ENCODE measurements around the gene VEGFC. TPM values are rescaled to one million over a fixed set of nuclear protein-coding genes. Genes with fewer than 3 reads are reported as not detected.

VEGFC gene
- total RNA-seq, 1 experiment from 2014 or later, result not detected

DNA sequence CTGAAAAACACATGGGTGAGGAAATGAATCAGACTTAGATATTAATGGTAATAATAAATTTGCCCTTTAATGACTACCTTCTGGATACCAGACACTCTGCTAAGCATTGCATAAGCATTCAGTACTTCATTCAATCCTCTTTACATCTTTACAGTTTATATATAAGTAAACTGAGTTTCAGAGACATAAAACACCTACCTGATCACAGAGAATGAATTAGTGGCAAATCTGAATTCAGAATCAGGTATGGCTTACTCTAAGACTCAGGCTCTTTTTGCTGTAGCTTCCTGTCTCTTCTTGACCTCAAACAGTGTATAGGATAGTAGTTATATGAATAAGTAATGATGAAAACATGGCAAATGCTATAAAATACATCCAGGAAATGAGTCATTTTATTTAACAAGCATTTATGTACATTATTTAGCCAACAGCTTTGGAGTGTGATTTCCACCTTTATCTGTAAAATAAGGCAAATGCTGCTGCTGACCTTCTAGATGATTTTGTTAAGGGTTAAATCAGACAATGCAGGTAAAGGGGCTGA is 83.9 kb downstream of the VEGFC start (continued):
- TF ChIP-seq JUND (IDR thresholded peaks at IDR 0.05), result no peak

DNA sequence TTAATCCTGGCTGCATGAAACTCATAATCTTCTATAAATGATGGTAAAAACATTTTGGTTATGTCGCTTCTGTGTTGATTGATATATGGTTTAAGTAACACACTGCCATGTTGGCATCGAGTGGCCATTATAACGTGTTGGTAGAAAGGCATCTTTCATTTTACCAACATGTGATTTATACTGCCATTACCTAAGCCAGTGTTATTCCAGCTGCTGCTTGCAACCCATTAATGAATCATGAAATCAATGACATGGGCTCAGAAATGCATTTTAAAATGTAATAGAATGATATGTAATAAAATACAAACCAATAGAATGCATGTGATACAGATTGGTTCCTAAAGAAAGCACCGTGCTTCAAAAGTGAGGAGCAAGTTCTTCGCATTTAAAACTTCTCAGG is 102.0 kb downstream of the VEGFC start:
- intact Hi-C loops (cut with micrococcal nuclease), result no loop called here
- no peak for ATAC-seq
- no peak for TF ChIP-seq RAD21 (IDR thresholded peaks at IDR 0.05; ENCODE audit: low read depth)
- TF ChIP-seq ZFX (IDR thresholded peaks at IDR 0.05), result no peak
- no peak for TF ChIP-seq FOSL1 (IDR thresholded peaks at IDR 0.05; ENCODE audit: low read depth)
- no peak for TF ChIP-seq ZNF274 (IDR thresholded peaks at IDR 0.05; ENCODE audit: low read depth, low read length)
- no peak for TF ChIP-seq EGR1 (IDR thresholded peaks at IDR 0.05; ENCODE audit: low read depth)
- no peak for TF ChIP-seq POLR2A (IDR thresholded peaks at IDR 0.05; ENCODE audit: borderline replicate concordance, extremely low read depth, insufficient read depth, insufficient read length)
- TF ChIP-seq CEBPB (IDR thresholded peaks at IDR 0.05; ENCODE audit: low read depth), result no peak
- TF ChIP-seq, protein P1, sequence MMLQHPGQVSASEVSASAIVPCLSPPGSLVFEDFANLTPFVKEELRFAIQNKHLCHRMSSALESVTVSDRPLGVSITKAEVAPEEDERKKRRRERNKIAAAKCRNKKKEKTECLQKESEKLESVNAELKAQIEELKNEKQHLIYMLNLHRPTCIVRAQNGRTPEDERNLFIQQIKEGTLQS (IDR thresholded peaks at IDR 0.05), result no peak
- no peak for TF ChIP-seq EZH2 (IDR thresholded peaks at IDR 0.05)
- TF ChIP-seq SP1 (IDR thresholded peaks at IDR 0.05; ENCODE audit: low read depth), result no peak
- H3K4me2 ChIP-seq (ENCODE audit: low read length), result no peak overlapping the region
- H3K9me3 ChIP-seq (ENCODE audit: control insufficient read depth in 1 of 2, insufficient read depth in 1 of 2, low read depth in 1 of 2, low read length in 2 of 2), result no peaks in the 10 kb centered on the region
- RAD21 ChIA-PET (ENCODE audit: low non-redundant PET in 1 of 2, low total read pairs in 2 of 2, uncharacterized antibody in 2 of 2, unreplicated experiment in 2 of 2), result no interaction called here
- H3K4me3 ChIP-seq (replicated peaks in 1 of 2; ENCODE audit: low read depth in 1 of 2, low read length in 2 of 2), result no peak overlapping the region
- no peaks in the 10 kb centered on the region for H3K9me2 ChIP-seq (ENCODE audit: insufficient read depth)
- CTCF ChIA-PET, result no interaction called here
- no TSS peak for BruUV-seq (replicated peaks)
- H4K20me1 ChIP-seq (ENCODE audit: insufficient read depth), result no peaks in the 10 kb centered on the region
- H3K4me1 ChIP-seq (ENCODE audit: control insufficient read depth in 1 of 2, insufficient read depth in 2 of 2, low read length in 2 of 2), result no peaks in the 10 kb centered on the region
- no peaks in the 10 kb centered on the region for H3K27me3 ChIP-seq (ENCODE audit: insufficient read depth, low read length)
- POLR2A ChIA-PET, result no interaction called here
- no peak overlapping the region for H3K9ac ChIP-seq (ENCODE audit: low read length)
- no peaks in the 10 kb centered on the region for H3K79me2 ChIP-seq (ENCODE audit: insufficient read depth, low read length)
- DNase-seq (ENCODE audit: low read depth, low spot score), result no peak
- H2AFZ ChIP-seq (ENCODE audit: low read depth, low read length, poor library complexity, severe bottlenecking), result no peak overlapping the region
- H3K27ac ChIP-seq (ENCODE audit: low read depth, low read length), result no peak overlapping the region
- H3K36me3 ChIP-seq (ENCODE audit: control insufficient read depth in 1 of 2, insufficient read depth in 2 of 2, low read length in 2 of 2), result no peaks in the 10 kb centered on the region

DNA sequence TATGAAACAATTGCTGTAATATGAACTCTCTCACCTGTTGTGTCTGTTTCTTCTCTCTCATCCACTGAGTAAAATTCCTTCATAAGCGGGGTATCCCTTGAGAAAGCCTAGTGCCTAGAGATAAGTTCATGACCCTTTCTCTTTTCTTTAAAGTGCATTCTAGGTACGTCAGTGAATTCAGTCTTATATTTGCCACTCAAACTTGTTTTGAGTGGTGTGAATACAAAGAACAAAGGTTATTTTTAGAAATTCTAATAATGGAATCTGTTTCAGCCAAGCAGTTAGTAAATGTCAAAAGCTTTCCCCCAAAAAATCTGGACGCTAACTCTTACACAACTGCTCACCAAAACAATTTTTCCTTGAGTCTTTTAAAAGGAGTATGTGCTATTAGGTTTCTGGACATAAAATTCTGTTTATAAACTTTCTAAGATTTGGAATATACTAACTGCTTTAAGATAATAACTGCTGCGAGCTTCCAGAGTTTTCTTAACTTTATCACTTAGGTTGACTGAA is 112.0 kb downstream of the VEGFC start:
- no peak for DNase-seq (ENCODE audit: low read depth, low spot score)
- ChIA-PET POLR2A (no interaction called here), RAD21 (ENCODE audit: low non-redundant PET in 1 of 2, low total read pairs in 2 of 2, uncharacterized antibody in 2 of 2, unreplicated experiment in 2 of 2) (no interaction called here)
- TF ChIP-seq, protein P1 (IDR thresholded peaks at IDR 0.05), result no peak
- no peak for TF ChIP-seq ZNF274 (IDR thresholded peaks at IDR 0.05; ENCODE audit: low read depth, low read length)
- TF ChIP-seq SP1 (IDR thresholded peaks at IDR 0.05; ENCODE audit: low read depth), result no peak
- no peak for TF ChIP-seq EZH2 (IDR thresholded peaks at IDR 0.05)
- TF ChIP-seq, protein P2, sequence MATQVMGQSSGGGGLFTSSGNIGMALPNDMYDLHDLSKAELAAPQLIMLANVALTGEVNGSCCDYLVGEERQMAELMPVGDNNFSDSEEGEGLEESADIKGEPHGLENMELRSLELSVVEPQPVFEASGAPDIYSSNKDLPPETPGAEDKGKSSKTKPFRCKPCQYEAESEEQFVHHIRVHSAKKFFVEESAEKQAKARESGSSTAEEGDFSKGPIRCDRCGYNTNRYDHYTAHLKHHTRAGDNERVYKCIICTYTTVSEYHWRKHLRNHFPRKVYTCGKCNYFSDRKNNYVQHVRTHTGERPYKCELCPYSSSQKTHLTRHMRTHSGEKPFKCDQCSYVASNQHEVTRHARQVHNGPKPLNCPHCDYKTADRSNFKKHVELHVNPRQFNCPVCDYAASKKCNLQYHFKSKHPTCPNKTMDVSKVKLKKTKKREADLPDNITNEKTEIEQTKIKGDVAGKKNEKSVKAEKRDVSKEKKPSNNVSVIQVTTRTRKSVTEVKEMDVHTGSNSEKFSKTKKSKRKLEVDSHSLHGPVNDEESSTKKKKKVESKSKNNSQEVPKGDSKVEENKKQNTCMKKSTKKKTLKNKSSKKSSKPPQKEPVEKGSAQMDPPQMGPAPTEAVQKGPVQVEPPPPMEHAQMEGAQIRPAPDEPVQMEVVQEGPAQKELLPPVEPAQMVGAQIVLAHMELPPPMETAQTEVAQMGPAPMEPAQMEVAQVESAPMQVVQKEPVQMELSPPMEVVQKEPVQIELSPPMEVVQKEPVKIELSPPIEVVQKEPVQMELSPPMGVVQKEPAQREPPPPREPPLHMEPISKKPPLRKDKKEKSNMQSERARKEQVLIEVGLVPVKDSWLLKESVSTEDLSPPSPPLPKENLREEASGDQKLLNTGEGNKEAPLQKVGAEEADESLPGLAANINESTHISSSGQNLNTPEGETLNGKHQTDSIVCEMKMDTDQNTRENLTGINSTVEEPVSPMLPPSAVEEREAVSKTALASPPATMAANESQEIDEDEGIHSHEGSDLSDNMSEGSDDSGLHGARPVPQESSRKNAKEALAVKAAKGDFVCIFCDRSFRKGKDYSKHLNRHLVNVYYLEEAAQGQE (IDR thresholded peaks at IDR 0.05; ENCODE audit: low read depth), result no peak
- TF ChIP-seq POLR2AphosphoS5 (IDR thresholded peaks at IDR 0.05; ENCODE audit: low read depth, low read length), result no peak
- no peak for TF ChIP-seq EZH2phosphoT487 (IDR thresholded peaks at IDR 0.05; ENCODE audit: borderline replicate concordance)
- TF ChIP-seq POLR2A (IDR thresholded peaks at IDR 0.05; ENCODE audit: borderline replicate concordance, extremely low read depth, insufficient read depth, insufficient read length), result no peak
- TF ChIP-seq EGR1 (IDR thresholded peaks at IDR 0.05; ENCODE audit: low read depth), result no peak
- TF ChIP-seq CBX3 (IDR thresholded peaks at IDR 0.05; ENCODE audit: low read depth), result no peak
- TF ChIP-seq CEBPB (IDR thresholded peaks at IDR 0.05; ENCODE audit: low read depth), result no peak
- no peak for TF ChIP-seq TCF7L2 (IDR thresholded peaks at IDR 0.05; ENCODE audit: borderline replicate concordance, extremely low read depth, insufficient read depth, insufficient read length)

More for the DNA sequence above, 112.0 kb downstream of the VEGFC start:
- BruUV-seq (replicated peaks), result no TSS peak
- Histone ChIP-seq H3K9me3 (ENCODE audit: control insufficient read depth in 1 of 2, insufficient read depth in 1 of 2, low read depth in 1 of 2, low read length in 2 of 2) (no peaks in the 10 kb centered on the region), H3K4me1 (ENCODE audit: control insufficient read depth in 1 of 2, insufficient read depth in 2 of 2, low read length in 2 of 2) (no peaks in the 10 kb centered on the region), H3K79me2 (ENCODE audit: insufficient read depth, low read length) (no peaks in the 10 kb centered on the region), H3K4me2 (ENCODE audit: low read length) (no peak overlapping the region), H4K20me1 (ENCODE audit: insufficient read depth) (no peaks in the 10 kb centered on the region), H3K9ac (ENCODE audit: low read length) (no peak overlapping the region), H3K36me3 (ENCODE audit: control insufficient read depth in 1 of 2, insufficient read depth in 2 of 2, low read length in 2 of 2) (no peaks in the 10 kb centered on the region), H2AFZ (ENCODE audit: low read depth, low read length, poor library complexity, severe bottlenecking) (no peak overlapping the region), H3K9me2 (ENCODE audit: insufficient read depth) (no peaks in the 10 kb centered on the region), H3K4me3 (replicated peaks in 1 of 2; ENCODE audit: low read depth in 1 of 2, low read length in 2 of 2) (no peak overlapping the region), H3K27ac (ENCODE audit: low read depth, low read length) (no peak overlapping the region), H3K27me3 (ENCODE audit: insufficient read depth, low read length) (no peaks in the 10 kb centered on the region)
- ATAC-seq, result no peak
- intact Hi-C loops (cut with micrococcal nuclease), result no loop called here
- CTCF ChIA-PET, result no interaction called here

Data from HCT116 (cell line).